Activated CD4-positive, alpha-beta T cell treated with anti-CD3 and anti-CD28 coated beads, Interleukin-2, amount 50 U/mL, for 48 hours (primary cell): ENCODE measurements around the gene ABI2.
"Not testable (repeated sequence)": the region's sequence is repeated elsewhere in the genome, so short reads cannot be mapped to it uniquely, and the experiment has no call there.

Source experiments
- DNase-seq, 2 experiments: peaks; one replicate each; pipeline ENCODE4 v3.0.0-alpha.2; 2020

The ABI2 gene

GRCh38 chr2:203327901-203328759, at the start of gene ABI2:
Gene ABI2, plus strand, starts transcription at chr2:203328394. Its CDS starts 121 bp downstream, at chr2:203328515.
- DNase-seq = peak; percentile 80 to 83

GRCh38 chr2:203279288-203279687, 48.9 kb upstream of the ABI2 start:
- DNase-seq = no peak

- DNase-seq = no peak
Measured at GRCh38 chr2:203280428-203281064, 47.6 kb upstream of the ABI2 start.

GRCh38 chr2:203282101-203282500, 46.1 kb upstream of the ABI2 start:
- DNase-seq = no peak

- DNase-seq = no peak
Measured at GRCh38 chr2:203286532-203286931, 41.7 kb upstream of the ABI2 start.

GRCh38 chr2:203301667-203302066, 26.5 kb upstream of the ABI2 start:
- no peak for DNase-seq

GRCh38 chr2:203302586-203302985, 25.6 kb upstream of the ABI2 start:
- DNase-seq = not testable (repeated sequence)

- DNase-seq = no peak
Measured at GRCh38 chr2:203310688-203311436, 17.3 kb upstream of the ABI2 start.

- no peak for DNase-seq
Measured at GRCh38 chr2:203326356-203326755, 1.8 kb upstream of the ABI2 start.

- no peak for DNase-seq
Measured at GRCh38 chr2:203327582-203327900, 653 bp upstream of the ABI2 start.

GRCh38 chr2:203328760-203329540, 756 bp downstream of the ABI2 start:
- peak; percentile 60 to 68 for DNase-seq

GRCh38 chr2:203330434-203330833, 2.2 kb downstream of the ABI2 start:
- DNase-seq = no peak

- DNase-seq = no peak
Measured at GRCh38 chr2:203338322-203338721, 10.1 kb downstream of the ABI2 start.

- no peak for DNase-seq
Measured at GRCh38 chr2:203340791-203341487, 12.7 kb downstream of the ABI2 start.

GRCh38 chr2:203341741-203342310, 13.6 kb downstream of the ABI2 start:
- no peak for DNase-seq

- DNase-seq = not testable (repeated sequence)
Measured at GRCh38 chr2:203342374-203342773, 14.2 kb downstream of the ABI2 start.

GRCh38 chr2:203344667-203345066, 16.5 kb downstream of the ABI2 start:
- no peak for DNase-seq

- no peak for DNase-seq
Measured at GRCh38 chr2:203346612-203347011, 18.4 kb downstream of the ABI2 start.

GRCh38 chr2:203347375-203347774, 19.2 kb downstream of the ABI2 start:
- no peak for DNase-seq

- no peak for DNase-seq
Measured at GRCh38 chr2:203352604-203353255, 24.5 kb downstream of the ABI2 start.

GRCh38 chr2:203354966-203355365, 26.8 kb downstream of the ABI2 start:
- DNase-seq = no peak
